DOHH2 (cell line): Measurements from ENCODE around the gene UBE2QL1.

Experiments used
- H3F3A ChIP-seq: fragments of 200-600 bp; sonication (generic), shearing (Covaris generic); 2 replicates; pipeline ENCODE4 v1.6.0; 2016; ENCODE audit warnings: antibody characterized with exemption, mild to moderate bottlenecking; ENCODE audit not compliant: control insufficient read depth, insufficient read depth
- H3K27ac ChIP-seq: fragments of 200-600 bp; sonication (generic); 2 replicates; pipeline ENCODE4 v1.5.1; 2014; ENCODE audit warnings: low read depth, mild to moderate bottlenecking, low read length, moderate library complexity
- H3K27me3 ChIP-seq: fragments of 200-600 bp; sonication (generic); 2 replicates; pipeline ENCODE4 v1.6.1; 2014; ENCODE audit warnings: mild to moderate bottlenecking, low read length, mixed read lengths; ENCODE audit not compliant: control insufficient read depth
- H3K36me3 ChIP-seq: fragments of 200-600 bp; sonication (generic); 2 replicates; pipeline ENCODE4 v1.6.1; 2014; ENCODE audit warnings: mild to moderate bottlenecking, low read length, moderate library complexity, mixed read lengths; ENCODE audit not compliant: control insufficient read depth
- H3K4me1 ChIP-seq: fragments of 200-600 bp; sonication (generic); 2 replicates; pipeline ENCODE4 v1.6.1; 2014; ENCODE audit warnings: mild to moderate bottlenecking, low read length, mixed read lengths; ENCODE audit not compliant: control insufficient read depth
- H3K4me2 ChIP-seq: fragments of 200-600 bp; sonication (generic); 2 replicates; pipeline ENCODE4 v1.6.0; 2014; ENCODE audit warnings: mild to moderate bottlenecking, low read length, moderate library complexity
- H3K4me3 ChIP-seq: fragments of 200-600 bp; sonication (generic); 2 replicates; pipeline ENCODE4 v1.5.1; 2014; ENCODE audit warnings: mild to moderate bottlenecking, low read length, mixed read lengths
- H3K79me2 ChIP-seq: fragments of 200-600 bp; sonication (generic); 2 replicates; pipeline ENCODE4 v1.6.1; 2014; ENCODE audit warnings: mild to moderate bottlenecking, low read length, mixed read lengths; ENCODE audit not compliant: control insufficient read depth
- H3K9me2 ChIP-seq: fragments of 200-600 bp; sonication (generic); replicated peaks from 2 replicates; pipeline ENCODE4 v1.6.1; 2014; ENCODE audit warnings: mild to moderate bottlenecking, low read length, mixed read lengths; ENCODE audit not compliant: control insufficient read depth
- H3K9me3 ChIP-seq: fragments of 200-600 bp; sonication (generic); 2 replicates; pipeline ENCODE4 v1.6.1; 2014; ENCODE audit warnings: antibody characterized with exemption, low read length, mixed read lengths; ENCODE audit not compliant: control insufficient read depth, insufficient read depth
- H4K20me1 ChIP-seq: fragments of 200-600 bp; sonication (generic); 2 replicates; pipeline ENCODE4 v1.6.0; 2014; ENCODE audit warnings: low read depth, mild to moderate bottlenecking, antibody characterized with exemption, low read length, moderate library complexity; ENCODE audit not compliant: control insufficient read depth, insufficient read depth
- EZH2phosphoT487 ChIP-seq: fragments of 200-600 bp; sonication (generic); IDR thresholded peaks from 2 replicates; pipeline ENCODE4 v1.6.1; 2017; ENCODE audit warnings: borderline replicate concordance, mild to moderate bottlenecking, antibody characterized with exemption, low read length, moderate library complexity, mixed read lengths
- TF ChIP-seq, protein P1 (sequence below): fragments of 200-600 bp; sonication (generic); IDR thresholded peaks from one replicate; pipeline ENCODE4 v1.5.1; 2014; ENCODE audit warnings: antibody characterized with exemption, mild to moderate bottlenecking, low read depth, low read length; ENCODE audit not compliant: poor library complexity, severe bottlenecking

UBE2QL1 gene

DNA sequence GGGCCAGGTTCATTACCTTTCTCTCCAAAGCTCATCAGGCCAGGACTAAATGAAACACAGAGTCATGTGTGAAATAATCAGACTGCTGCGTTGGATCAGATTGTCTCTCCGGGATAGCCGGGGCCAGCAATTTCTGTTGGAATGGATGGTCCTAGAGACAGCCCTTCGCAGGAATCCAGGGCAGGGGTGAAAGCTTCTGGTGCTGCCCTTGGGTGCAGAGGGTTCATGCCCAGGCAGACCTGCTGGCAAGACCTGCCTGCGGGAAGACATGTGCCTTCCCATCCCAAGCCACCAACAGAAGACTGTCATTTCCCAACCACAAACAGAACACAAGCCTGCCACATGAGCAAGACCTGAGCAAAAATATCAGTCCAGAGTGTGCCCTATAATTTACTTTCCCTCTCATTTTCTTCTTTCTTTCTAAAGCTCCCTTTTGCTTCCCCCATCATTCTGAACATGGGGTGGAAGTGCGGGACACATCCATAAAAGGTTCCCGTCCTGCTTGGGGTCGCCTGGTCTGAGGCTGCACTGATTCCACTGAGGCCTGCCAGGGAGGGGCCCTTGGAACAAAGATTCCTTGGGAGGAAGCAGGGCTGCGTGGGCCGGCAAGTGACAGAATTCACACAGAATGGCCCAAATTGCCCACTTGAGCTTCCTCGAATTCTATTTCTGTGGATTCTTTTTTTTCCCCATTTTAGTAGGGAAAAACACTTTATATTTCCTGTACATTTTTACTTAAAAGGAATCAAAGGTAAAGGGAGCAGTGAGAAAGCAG, 57.3 kb downstream of the UBE2QL1 start:
- no peaks in the 10 kb centered on the region for H3K9me2 ChIP-seq
- H3K79me2 ChIP-seq, result no peaks in the 10 kb centered on the region
- H3K27me3 ChIP-seq, result no peaks in the 10 kb centered on the region
- no peaks in the 10 kb centered on the region for H3F3A ChIP-seq
- no peaks in the 10 kb centered on the region for H3K9me3 ChIP-seq
- H4K20me1 ChIP-seq, result no peaks in the 10 kb centered on the region
- H3K4me1 ChIP-seq, result no peaks in the 10 kb centered on the region
- H3K4me3 ChIP-seq, result no peak overlapping the region
- H3K36me3 ChIP-seq, result no peaks in the 10 kb centered on the region
- H3K27ac ChIP-seq, result no peak overlapping the region
- TF ChIP-seq, protein P1, sequence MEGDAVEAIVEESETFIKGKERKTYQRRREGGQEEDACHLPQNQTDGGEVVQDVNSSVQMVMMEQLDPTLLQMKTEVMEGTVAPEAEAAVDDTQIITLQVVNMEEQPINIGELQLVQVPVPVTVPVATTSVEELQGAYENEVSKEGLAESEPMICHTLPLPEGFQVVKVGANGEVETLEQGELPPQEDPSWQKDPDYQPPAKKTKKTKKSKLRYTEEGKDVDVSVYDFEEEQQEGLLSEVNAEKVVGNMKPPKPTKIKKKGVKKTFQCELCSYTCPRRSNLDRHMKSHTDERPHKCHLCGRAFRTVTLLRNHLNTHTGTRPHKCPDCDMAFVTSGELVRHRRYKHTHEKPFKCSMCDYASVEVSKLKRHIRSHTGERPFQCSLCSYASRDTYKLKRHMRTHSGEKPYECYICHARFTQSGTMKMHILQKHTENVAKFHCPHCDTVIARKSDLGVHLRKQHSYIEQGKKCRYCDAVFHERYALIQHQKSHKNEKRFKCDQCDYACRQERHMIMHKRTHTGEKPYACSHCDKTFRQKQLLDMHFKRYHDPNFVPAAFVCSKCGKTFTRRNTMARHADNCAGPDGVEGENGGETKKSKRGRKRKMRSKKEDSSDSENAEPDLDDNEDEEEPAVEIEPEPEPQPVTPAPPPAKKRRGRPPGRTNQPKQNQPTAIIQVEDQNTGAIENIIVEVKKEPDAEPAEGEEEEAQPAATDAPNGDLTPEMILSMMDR, result no peak
- no peak for TF ChIP-seq EZH2phosphoT487
- no peak overlapping the region for H3K4me2 ChIP-seq

DNA sequence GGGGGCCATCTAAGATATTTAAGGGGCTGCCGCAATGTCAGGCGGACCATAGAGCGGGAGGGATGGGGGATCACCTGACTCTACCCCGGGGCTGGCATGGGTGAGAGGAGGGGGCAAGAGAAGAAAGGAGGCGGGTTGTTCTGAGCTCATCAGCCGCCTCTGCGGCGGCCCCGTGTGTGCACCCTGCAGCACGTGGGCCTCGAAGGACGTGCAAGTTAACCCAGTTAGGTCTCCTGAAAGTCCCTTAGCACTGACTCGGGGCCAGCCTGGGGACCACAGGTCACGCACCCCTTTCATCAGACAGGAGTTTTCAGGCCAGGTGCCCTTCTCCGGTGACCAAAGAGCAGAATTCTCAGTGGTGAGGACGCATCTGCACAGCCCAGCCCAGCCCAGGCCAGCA, 58.0 kb downstream of the UBE2QL1 start:
- Histone ChIP-seq H3K4me1 (no peaks in the 10 kb centered on the region), H3K79me2 (no peaks in the 10 kb centered on the region), H4K20me1 (no peaks in the 10 kb centered on the region), H3K4me2 (no peak overlapping the region), H3K27ac (no peak overlapping the region), H3K36me3 (no peaks in the 10 kb centered on the region), H3K4me3 (no peak overlapping the region), H3K27me3 (no peaks in the 10 kb centered on the region), H3K9me3 (no peaks in the 10 kb centered on the region), H3F3A (no peaks in the 10 kb centered on the region), H3K9me2 (no peaks in the 10 kb centered on the region)
- TF ChIP-seq, protein P1, result no peak
- no peak for TF ChIP-seq EZH2phosphoT487

DNA sequence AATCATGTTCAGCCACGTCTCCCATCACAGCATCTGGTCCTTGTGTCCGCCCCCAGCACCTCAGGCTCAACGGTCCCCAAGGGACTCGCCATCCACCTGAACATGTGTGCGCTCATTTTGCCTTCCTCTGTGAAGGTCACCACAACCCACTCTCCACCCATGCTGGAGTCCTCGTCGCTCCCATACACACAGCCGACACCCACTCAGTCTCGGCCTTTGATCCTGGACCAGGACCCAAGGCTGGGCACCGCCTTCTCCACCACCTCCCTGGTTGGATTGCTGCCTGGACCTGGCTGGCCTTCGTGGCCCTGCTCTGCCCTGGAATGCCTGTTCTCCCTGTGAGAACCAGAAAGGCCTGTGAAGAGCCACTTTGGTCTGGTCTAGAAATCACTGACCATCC, 60.3 kb downstream of the UBE2QL1 start:
- no peaks in the 10 kb centered on the region for H3K27me3 ChIP-seq
- H3K9me3 ChIP-seq, result no peaks in the 10 kb centered on the region
- no peaks in the 10 kb centered on the region for H4K20me1 ChIP-seq
- no peaks in the 10 kb centered on the region for H3F3A ChIP-seq
- no peak overlapping the region for H3K27ac ChIP-seq
- H3K79me2 ChIP-seq, result no peaks in the 10 kb centered on the region
- no peaks in the 10 kb centered on the region for H3K4me1 ChIP-seq
- no peak overlapping the region for H3K4me2 ChIP-seq
- TF ChIP-seq, protein P1, result no peak
- TF ChIP-seq EZH2phosphoT487, result no peak
- no peaks in the 10 kb centered on the region for H3K9me2 ChIP-seq
- H3K36me3 ChIP-seq, result no peaks in the 10 kb centered on the region
- no peak overlapping the region for H3K4me3 ChIP-seq
